HG02943 (cell line): ENCODE data around the gene RBM38.
"Not testable (repeated sequence)": the region's sequence is repeated elsewhere in the genome, so short reads cannot be mapped to it uniquely, and the experiment has no call there.

Experiments
- ATAC-seq: cut with Tn5 transposase; IDR thresholded peaks from one replicate; pipeline ENCODE4 v1.9.1; 2021; ENCODE audit warnings: mild to moderate bottlenecking, low read depth, moderate library complexity; ENCODE audit not compliant: unreplicated experiment

Gene RBM38

GRCh38 chr20:57390604-57391438, at the start of gene RBM38:
Gene RBM38, plus strand, starts transcription at chr20:57391396. Its CDS starts 186 bp downstream, at chr20:57391582.
- ATAC-seq = peak; percentile 38

GRCh38 chr20:57341663-57342062, 49.5 kb upstream of the RBM38 start:
- ATAC-seq = no peak

GRCh38 chr20:57342829-57343228, 48.4 kb upstream of the RBM38 start:
- ATAC-seq = no peak

GRCh38 chr20:57346477-57346876, 44.7 kb upstream of the RBM38 start:
- no peak for ATAC-seq

GRCh38 chr20:57347393-57347792, 43.8 kb upstream of the RBM38 start:
- ATAC-seq = no peak

GRCh38 chr20:57348200-57348921, 42.8 kb upstream of the RBM38 start:
- not testable (repeated sequence) for ATAC-seq

GRCh38 chr20:57348922-57349574, 42.1 kb upstream of the RBM38 start:
- not testable (repeated sequence) for ATAC-seq

GRCh38 chr20:57350081-57350710, 41.0 kb upstream of the RBM38 start:
- no peak for ATAC-seq

GRCh38 chr20:57350726-57351041, 40.5 kb upstream of the RBM38 start:
- not testable (repeated sequence) for ATAC-seq

GRCh38 chr20:57351042-57351783, 40.0 kb upstream of the RBM38 start, which contains the start of gene RAE1:
Gene RAE1, plus strand, starts transcription at chr20:57351255. Its CDS starts 2,784 bp downstream, at chr20:57354039.
- peak; percentile 80 for ATAC-seq

GRCh38 chr20:57352305-57352704, 38.9 kb upstream of the RBM38 start:
- ATAC-seq = no peak

- no peak for ATAC-seq
Observed at GRCh38 chr20:57353351-57353750, 37.8 kb upstream of the RBM38 start.

GRCh38 chr20:57361517-57361916, 29.7 kb upstream of the RBM38 start:
- no peak for ATAC-seq

- no peak for ATAC-seq
Observed at GRCh38 chr20:57364451-57364850, 26.7 kb upstream of the RBM38 start.

GRCh38 chr20:57369596-57369995, 21.6 kb upstream of the RBM38 start:
- ATAC-seq = no peak

GRCh38 chr20:57370316-57370715, 20.9 kb upstream of the RBM38 start:
- ATAC-seq = no peak

- no peak for ATAC-seq
Observed at GRCh38 chr20:57371363-57371762, 19.8 kb upstream of the RBM38 start.

GRCh38 chr20:57372157-57372556, 19.0 kb upstream of the RBM38 start:
- ATAC-seq = no peak

GRCh38 chr20:57372581-57373350, 18.4 kb upstream of the RBM38 start:
- ATAC-seq = no peak
